Thyroid gland (tissue), 4 donors: ENCODE measurements around the gene CTBS. TPM values are rescaled to one million over a fixed set of nuclear protein-coding genes. Genes with fewer than 3 reads are reported as not detected.

Source experiments
- DNase-seq, 2 donors: peaks; one replicate each; pipeline ENCODE4 v3.0.0-alpha.2; 2019
- H3K27ac ChIP-seq, 3 donors: fragments of 200-600 bp; sonication (generic); 1 replicate in 2 of 3; 2 replicates in 1 of 3; pipeline ENCODE4 v1.5.1; 2016 to 2019; ENCODE audit warnings: mild to moderate bottlenecking in 1 of 3, moderate library complexity in 1 of 3
- H3K27me3 ChIP-seq: fragments of 200-600 bp; sonication (generic); one replicate; pipeline ENCODE4 v1.5.1; 2019
- H3K36me3 ChIP-seq, 2 donors: fragments of 200-600 bp; sonication (generic); one replicate each; pipeline ENCODE4 v1.5.1; 2016 to 2019
- H3K4me1 ChIP-seq, 2 donors: fragments of 200-600 bp; sonication (generic); one replicate each; pipeline ENCODE4 v1.5.1; 2017 to 2019
- H3K4me3 ChIP-seq, 3 donors: fragments of 200-600 bp; sonication (generic); replicated peaks in 1 of 3; 1 replicate in 2 of 3; 2 replicates in 1 of 3; pipeline ENCODE4 v1.5.1; 2016; ENCODE audit warnings: mild to moderate bottlenecking in 1 of 3
- H3K9me3 ChIP-seq: fragments of 200-600 bp; sonication (generic); one replicate; pipeline ENCODE4 v1.5.1; 2017
- CTCF ChIP-seq, 6 experiments: fragments of 200-600 bp in 3 of 6; fragments of 450-650 bp in 3 of 6; sonication (generic) in 3 of 6; IDR thresholded peaks; one replicate each; pipeline ENCODE4 v1.5.1; 2016 to 2019; ENCODE audit warnings: antibody characterized with exemption in 6 of 6, mild to moderate bottlenecking in 2 of 6, inconsistent platforms in 1 of 6, moderate library complexity in 1 of 6
- POLR2A ChIP-seq, 2 donors: fragments of 450-650 bp; IDR thresholded peaks; one replicate each; pipeline ENCODE4 v1.6.1; 2017; ENCODE audit warnings: antibody characterized with exemption in 2 of 2, mild to moderate bottlenecking in 2 of 2, moderate library complexity in 1 of 2
- WGBS, 2 donors: methylation state at CpG; one replicate each; pipeline ENCODE4 v1.1.5; 2017; 5-methylcytosine and 5-hydroxymethylcytosine counted together
- intact Hi-C: fragments of 100-400 bp; cut with DNase I; formaldehyde crosslinking; loops from one replicate; pipeline ENCODE4 v1.15.1; 2023
- total RNA-seq, 4 donors: library from RNA; depleted of rRNA; stranded (reverse); fragments of >200 nt; gene quantifications; one replicate each; pipeline ENCODE4 v1.2.3, GENCODE V29; 2016

Gene CTBS
- total RNA-seq, 4 donors from 2014 or later, result 14.9 to 24.1 (median 17.1) TPM

- Histone ChIP-seq H3K27ac (no peak overlapping the region), H3K9me3 (no peaks in the 10 kb centered on the region), H3K36me3 (no peaks in the 10 kb centered on the region), H3K4me3 (no peak overlapping the region), H3K4me1 (no peaks in the 10 kb centered on the region), H3K27me3 (no peaks in the 10 kb centered on the region)
- no peak for DNase-seq
- no peak for TF ChIP-seq CTCF (IDR thresholded peaks at IDR 0.05)
- no peak for TF ChIP-seq POLR2A (IDR thresholded peaks at IDR 0.05)
- intact Hi-C loops, result no loop called here
Observed at GRCh38 chr1:84538599-84538998, 35.6 kb downstream of the CTBS start.

- DNase-seq, result no peak
- Histone ChIP-seq H3K36me3 (no peaks in the 10 kb centered on the region), H3K4me1 (no peaks in the 10 kb centered on the region), H3K27ac (no peak overlapping the region), H3K27me3 (no peaks in the 10 kb centered on the region), H3K9me3 (no peaks in the 10 kb centered on the region), H3K4me3 (no peak overlapping the region)
- no peak for TF ChIP-seq CTCF (IDR thresholded peaks at IDR 0.05)
- no peak for TF ChIP-seq POLR2A (IDR thresholded peaks at IDR 0.05)
- WGBS, 2 donors, result 87 to 96% methylated on average over 1 of the region's 1 CpG
- intact Hi-C loops, result no loop called here
Observed at GRCh38 chr1:84525779-84526178, 48.5 kb downstream of the CTBS start.

GRCh38 chr1:84524590-84524989 lies 49.6 kb downstream of the CTBS start:
- Histone ChIP-seq H3K27me3 (no peaks in the 10 kb centered on the region), H3K27ac (no peak overlapping the region), H3K4me1 (no peaks in the 10 kb centered on the region), H3K4me3 (no peak overlapping the region), H3K36me3 (no peaks in the 10 kb centered on the region), H3K9me3 (no peaks in the 10 kb centered on the region)
- DNase-seq, result no peak
- intact Hi-C loops, result no loop called here
- TF ChIP-seq POLR2A (IDR thresholded peaks at IDR 0.05) (no peak), CTCF (IDR thresholded peaks at IDR 0.05) (no peak)

GRCh38 chr1:84510668-84511067 lies 63.6 kb downstream of the CTBS start:
- no peaks in the 10 kb centered on the region for H3K36me3 ChIP-seq
- no peak for DNase-seq
- 96% methylated on average over 3 of the region's 3 CpGs for WGBS, 2 donors
- H3K4me3 ChIP-seq, result no peak overlapping the region
- no peak overlapping the region for H3K27ac ChIP-seq
- H3K9me3 ChIP-seq, result no peaks in the 10 kb centered on the region
- peaks cover 0 to 4% of the 10 kb centered on the region in 2 donors for H3K4me1 ChIP-seq
- no peaks in the 10 kb centered on the region for H3K27me3 ChIP-seq
- TF ChIP-seq CTCF (IDR thresholded peaks at IDR 0.05), result no peak
- no peak for TF ChIP-seq POLR2A (IDR thresholded peaks at IDR 0.05)
- intact Hi-C loops, result no loop called here

GRCh38 chr1:84510165-84510564 lies 64.1 kb downstream of the CTBS start:
- WGBS, 2 donors, result 48 to 70% methylated on average over 2 of the region's 2 CpGs
- DNase-seq, result no peak
- intact Hi-C loops, result no loop called here

More at GRCh38 chr1:84510165-84510564, 64.1 kb downstream of the CTBS start:
- Histone ChIP-seq H3K27ac (no peak overlapping the region), H3K36me3 (no peaks in the 10 kb centered on the region), H3K9me3 (no peaks in the 10 kb centered on the region), H3K4me1 (peaks cover 0 to 4% of the 10 kb centered on the region in 2 donors), H3K4me3 (no peak overlapping the region), H3K27me3 (no peaks in the 10 kb centered on the region)
- TF ChIP-seq CTCF (IDR thresholded peaks at IDR 0.05), result no peak
- TF ChIP-seq POLR2A (IDR thresholded peaks at IDR 0.05), result no peak
